Hindlimb muscle (tissue), 1 donor: ENCODE measurements around the gene AMN1. TPM values are rescaled to one million over a fixed set of nuclear protein-coding genes. Genes with fewer than 3 reads are reported as not detected.
"Not testable (repeated sequence)": the region's sequence is repeated elsewhere in the genome, so short reads cannot be mapped to it uniquely, and the experiment has no call there.

Experiments
- DNase-seq: peaks from one replicate; pipeline ENCODE4 v3.0.0-alpha.2; 2013
- polyA plus RNA-seq: library from polyadenylated mRNA; unstranded; fragments of 120-200 nt; gene quantifications from one replicate; pipeline ENCODE4 v1.2.1, GENCODE V29; 2013; ENCODE audit not compliant: insufficient read length

AMN1 gene
- polyA plus RNA-seq, 1 donor: 8.5 TPM

DNA sequence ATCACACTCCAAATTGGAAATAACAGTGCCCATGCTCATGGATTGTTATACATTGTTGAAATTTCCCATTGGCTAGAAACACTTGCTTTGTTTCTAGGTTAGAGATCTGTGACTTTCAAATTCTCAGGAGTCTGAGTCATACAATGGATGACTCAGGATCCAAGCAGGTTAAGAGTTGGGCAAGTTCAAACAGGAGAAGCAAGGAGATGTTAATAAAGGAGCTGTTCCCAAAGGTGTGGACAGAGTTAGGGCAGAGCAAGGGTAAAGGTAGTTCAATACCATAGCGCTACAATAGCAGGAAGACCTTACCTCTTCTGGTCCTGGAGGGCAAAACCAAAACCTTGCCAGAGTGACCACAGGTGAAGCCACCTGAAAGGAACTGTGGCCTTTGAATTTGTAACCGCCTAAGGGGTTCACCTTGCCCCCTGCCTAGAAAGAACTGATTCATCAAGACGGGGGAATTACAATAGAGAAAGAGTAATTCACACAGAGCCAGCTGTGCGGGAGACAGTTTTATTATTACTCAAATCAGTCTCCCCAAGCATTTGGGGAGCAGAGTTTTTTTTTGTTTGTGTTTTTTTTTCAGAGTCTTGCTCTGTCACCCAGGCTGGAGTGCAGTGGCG, 4.2 kb upstream of the AMN1 start:
- DNase-seq: no peak

DNA sequence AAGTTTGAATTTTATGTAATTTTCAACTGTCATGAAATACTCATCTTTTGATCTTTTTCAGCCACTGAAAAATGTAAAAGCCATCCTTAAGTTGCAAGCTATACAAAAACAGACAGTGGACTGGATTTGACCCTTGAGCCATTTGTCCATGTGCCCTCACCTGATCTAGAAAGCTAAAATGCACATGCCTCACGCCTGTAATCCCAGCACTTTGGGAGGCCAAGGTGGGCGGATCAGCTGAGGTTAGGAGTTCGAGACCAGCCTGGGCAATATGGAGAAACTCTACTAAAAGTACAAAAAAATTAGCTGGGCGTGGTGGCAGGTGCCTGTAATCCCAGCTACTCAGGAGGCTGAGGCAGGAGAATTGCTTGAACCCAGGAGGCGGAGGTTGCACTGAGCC, 2.4 kb upstream of the AMN1 start:
- not testable (repeated sequence) for DNase-seq

DNA sequence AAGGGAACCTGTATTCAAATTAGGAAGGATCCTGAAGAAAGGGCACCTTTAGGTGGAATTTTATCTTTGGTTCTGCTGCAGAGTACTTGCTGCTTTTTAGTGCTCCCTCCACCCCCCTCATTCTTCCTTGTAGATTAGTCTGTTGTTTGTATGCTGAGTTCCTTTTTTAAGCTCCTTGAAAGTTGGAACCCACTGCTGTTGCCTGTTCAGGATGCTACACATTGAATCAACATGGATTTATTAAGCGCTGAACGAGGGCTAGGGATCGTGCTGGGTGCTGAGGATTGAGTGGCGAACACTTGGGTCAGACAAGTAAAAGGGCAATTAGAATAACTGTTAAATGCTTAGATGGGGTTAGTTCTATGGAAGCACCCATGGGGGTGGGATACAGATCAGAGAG, 884 bp upstream of the AMN1 start:
- no peak for DNase-seq

DNA sequence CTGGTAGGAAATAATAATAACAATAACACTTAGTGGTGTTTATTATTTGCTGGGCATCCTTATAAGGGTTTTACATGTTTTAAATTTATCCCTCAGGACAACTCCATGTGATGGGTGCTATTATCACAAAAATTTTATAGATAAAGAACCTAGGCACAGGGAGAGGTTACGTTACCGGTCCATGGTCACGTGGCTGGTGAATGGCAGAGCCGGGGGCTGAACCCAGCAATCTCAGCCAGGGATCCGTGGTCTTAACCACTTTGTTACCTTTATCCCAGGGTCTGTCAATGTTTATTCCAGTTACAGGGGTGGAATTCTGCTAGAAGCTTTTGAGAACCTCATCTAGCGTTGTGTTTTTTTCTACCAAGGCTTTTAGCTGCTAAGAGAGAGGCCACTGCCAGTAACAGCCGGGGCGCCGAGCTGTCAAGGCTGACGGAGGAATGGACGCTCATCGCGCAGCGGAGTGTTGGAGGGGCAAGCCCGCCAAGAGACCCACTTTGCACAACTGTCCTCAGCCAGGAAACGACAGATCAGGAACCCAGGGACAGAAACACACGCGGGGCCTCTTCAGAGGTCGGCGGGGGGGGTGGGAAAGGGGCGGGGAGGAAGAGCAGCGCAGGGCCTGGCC, 418 bp downstream of the AMN1 start:
- no peak for DNase-seq

DNA sequence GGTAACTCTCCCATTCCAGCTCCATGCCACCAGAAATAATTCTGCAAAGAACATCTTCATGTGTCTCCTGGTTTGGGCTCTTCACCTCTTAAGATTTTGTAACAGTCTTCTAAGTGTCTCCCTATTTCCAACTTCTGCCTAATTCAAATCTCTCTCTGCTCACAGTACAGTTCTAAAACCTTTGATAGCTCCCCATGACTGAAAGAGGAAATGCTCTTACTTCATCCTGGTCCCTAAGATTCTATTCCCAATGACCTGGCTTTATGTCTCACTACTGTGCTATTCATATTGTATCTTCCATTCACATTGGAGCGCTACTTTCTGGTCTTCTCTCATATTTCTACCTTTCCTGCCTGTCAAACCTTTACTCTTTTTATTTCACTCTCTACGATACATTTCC, 1.6 kb downstream of the AMN1 start:
- DNase-seq: no peak

DNA sequence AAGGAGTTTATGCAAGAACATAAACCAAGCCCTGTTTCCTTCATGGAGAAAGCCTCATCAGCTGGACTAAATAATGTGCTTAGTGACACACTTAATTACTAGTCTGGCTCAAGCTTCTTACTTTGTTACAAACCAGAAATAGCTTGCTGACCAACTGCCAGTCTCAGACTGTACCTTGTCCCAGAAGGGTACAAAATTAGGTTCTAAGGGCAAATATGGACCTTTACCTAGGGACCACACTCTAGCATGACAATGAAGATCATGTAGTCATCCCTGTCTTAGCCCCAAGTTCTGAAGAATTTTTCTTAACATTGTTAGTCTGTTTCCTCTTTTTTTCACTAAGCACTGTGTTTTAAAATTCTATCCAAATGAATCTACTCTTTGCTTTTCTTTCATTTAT, 2.2 kb downstream of the AMN1 start:
- no peak for DNase-seq

DNA sequence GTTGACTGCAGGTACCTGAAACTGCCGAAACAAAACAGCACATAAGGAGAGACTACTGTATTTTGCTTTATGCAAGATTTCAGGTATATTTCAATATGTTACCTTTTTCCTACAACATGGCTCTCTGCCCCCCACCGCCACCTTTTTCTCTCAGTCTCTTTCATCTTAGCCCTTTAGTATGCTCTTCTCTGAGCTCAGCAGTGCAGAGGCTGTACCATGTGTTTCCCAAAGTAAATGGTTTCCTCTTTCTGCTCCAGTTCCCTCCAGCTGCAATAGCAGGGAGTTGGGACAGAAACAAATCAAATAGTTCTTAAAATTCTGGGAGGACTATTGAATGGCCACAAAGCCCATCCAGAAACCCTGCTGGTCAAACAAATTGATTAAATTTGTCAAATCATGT, 4.3 kb downstream of the AMN1 start:
- no peak for DNase-seq

DNA sequence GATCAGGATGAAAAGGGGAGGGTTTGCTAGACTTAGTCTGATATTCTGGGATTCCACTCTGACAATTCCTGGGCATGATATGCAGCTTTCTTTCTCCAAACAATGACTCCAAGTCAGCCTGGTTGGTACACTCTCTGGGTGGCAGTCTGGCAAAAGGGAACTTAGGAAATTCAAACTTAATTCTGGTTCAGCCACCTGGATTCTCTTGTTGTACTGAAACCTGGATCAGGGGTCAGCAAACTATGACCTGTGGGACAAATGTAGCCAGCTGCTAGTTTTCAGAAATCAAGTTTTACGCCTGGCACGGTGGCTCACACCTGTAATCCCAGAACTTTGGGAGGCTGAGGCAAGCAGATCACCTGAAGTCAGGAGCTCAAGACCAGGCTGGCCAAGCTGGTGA, 6.2 kb downstream of the AMN1 start:
- no peak for DNase-seq

DNA sequence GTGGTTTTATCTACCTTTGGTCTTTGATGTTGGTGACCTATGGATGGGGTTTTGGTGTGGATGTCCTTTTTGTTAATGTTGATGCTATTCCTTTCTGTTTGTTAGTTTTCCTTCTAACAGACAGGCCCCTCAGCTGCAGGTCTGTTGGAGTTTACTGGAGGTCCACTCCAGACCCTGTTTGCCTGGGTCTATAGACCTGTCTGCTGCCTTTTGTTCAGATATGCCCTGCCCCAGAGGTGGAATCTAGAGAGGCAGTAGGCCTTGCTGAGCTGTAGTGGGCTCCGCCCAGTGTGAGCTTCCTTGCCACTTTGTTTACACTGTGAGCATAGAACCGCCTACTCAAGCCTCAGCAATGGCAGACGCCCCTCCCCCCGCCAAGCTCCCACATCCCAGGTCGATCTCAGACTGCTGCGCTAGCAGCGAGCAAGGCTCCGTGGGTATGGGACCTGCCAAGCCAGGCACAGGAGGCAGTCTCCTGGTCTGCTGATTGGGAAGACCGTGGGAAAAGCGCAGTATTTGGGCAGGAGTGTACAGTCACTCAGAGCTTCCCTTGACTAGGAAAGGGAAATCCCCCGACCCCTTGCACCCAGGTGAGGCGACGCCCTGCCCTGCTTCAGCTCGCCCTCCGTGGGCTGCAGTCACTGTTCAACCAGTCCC, 10.2 kb downstream of the AMN1 start:
- DNase-seq: not testable (repeated sequence)

DNA sequence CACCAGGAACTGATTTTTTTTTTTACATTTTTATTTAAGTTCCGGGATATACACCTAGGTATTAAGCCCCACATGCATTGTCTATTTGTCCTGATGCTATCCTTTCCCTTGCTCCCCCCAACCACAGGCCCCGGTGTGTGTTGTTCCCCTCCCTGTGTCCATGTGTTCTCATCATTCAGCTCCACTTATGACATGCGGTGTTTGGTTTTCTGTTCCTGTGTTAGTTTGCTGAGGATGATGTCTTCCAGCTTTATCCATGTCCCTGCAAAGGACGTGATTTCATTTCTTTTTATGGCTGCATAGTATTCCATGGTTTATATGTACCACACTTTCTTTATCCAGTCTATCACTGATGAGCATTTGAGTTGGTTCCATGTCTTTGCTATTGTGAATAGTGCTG, 11.8 kb downstream of the AMN1 start:
- DNase-seq: not testable (repeated sequence)

DNA sequence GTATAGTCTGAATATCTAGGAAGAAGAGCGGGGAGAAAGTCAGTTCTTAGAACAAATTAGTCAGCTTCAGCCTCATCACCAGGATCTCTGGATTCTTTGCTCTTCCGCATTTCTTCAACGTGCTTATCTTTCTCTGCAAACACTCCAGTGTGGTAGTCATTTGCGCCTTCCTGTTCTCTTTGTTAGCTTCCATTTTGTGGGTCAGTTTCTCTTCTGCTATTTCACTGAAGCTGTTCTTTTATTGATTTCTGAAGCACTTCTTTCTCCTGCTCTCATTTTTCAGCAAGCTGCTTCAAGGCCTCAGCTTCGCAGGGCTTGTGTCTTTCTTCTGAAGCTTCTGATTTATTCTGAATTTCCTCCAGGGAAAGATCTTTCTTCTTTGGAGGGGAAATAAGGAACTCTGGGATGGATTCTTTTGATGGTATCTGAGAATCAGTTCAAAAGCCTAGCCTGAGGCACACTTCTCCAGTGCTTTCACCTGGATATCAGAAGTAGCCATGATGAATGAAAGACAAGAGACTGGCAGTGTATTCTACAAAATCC, 13.5 kb downstream of the AMN1 start:
- no peak for DNase-seq

DNA sequence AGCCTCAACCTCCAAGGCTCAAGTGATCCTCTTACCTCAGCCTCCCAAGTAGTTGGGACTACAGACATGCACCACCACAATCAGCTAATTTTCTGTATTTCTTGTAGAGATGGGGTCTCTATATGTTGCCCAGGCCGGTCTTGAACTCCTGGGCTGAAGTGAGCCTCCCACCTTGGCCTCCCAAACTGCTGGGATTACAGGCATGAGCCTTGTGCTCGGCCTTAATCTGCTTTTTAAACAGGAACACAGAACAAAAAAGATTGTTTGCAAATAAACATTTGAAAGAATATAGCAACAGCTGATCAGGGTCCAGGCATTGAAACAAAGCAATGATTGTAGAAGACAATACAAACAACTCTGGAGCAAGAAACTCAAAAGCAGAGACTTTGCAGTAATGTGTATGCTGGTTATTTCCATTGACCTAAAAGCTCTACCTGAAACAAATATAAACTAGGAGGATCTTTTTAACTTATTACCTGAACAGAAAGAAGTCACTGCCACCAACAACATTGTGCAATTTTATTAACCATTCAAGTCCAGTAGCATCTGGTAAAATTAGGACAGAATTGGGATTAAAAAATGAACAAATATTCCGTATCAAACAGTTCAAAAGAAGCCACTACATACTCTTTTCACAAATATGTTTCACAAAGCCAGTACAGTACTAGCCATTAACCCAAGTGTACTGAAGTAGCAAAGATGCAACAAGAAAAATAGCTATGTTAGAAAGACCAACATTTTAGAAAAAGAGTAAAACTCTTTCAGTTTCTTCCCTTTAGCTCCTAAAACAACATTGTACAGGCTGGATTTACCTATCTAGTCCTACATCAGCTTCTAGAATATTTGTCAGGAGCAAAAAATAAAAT, 14.2 kb downstream of the AMN1 start:
- no peak for DNase-seq

DNA sequence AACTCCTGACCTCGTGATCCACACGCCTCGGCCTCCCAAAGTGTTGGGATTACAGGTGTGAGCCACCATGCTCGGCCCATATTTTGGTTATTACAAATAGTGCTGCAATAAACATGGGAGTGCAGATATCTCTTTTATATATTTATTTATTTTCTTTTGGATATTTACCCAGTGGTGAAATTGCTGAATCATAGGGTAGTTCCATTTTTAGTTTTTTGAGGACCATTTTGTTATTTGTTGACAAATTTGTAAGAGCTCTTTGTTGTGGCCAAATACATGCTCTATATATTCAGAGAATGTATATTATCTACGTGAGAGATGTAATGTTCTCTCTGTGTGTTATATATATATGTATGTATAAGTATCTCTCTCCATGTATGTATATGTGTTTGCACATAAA, 15.9 kb downstream of the AMN1 start:
- no peak for DNase-seq

DNA sequence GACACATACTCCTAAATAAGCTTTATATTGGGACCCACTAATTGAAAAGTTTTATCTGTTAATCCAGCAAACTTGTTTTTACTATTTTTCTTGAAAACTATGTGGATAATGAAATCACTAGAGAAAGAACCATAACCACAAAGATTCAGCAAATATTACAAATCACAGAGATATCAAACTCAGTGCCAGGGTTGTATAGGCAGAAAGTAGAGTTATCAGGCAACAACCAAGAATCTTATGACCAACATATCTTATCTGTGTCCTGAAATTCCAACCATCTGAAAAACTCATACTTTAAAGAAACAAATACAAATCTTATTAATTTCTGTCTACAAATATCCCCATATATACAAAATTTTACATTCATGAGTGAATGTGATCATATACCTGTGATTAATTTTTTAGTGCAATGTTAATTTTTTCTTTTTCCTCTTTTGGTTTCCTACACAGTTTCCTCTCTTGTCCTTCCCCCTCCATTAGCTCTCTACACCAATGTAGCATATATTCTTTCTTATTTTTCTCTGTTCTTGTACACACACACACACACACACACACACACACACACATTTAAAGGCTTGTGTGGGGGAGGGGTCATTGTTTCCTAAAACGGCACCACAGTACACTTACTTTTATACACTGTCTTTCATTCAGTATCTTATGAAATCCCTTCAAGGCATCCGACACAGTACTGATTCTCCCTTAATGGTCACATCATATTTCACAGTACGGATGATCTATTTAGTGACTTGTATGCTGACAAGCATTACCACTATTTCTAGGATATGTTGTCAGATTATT, 18.6 kb downstream of the AMN1 start:
- DNase-seq: no peak

DNA sequence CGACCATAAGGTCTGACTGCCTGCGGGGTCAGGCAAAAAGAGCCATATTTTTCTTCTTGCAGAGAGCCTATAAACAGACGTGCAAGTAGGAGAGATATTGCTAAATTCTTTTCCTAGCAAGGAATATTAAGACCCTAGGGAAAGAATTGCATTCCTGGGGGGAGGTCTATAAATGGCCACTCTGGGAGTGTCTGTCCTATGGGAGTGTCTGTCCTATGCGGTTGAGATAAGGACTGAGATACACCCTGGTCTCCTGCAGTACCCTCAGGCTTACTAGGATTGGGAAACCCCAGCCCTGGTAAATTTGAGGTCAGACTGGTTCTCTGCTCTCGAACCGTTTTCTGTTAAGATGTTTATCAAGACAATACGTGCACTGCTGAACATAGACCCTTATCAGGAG, 20.7 kb downstream of the AMN1 start:
- not testable (repeated sequence) for DNase-seq

DNA sequence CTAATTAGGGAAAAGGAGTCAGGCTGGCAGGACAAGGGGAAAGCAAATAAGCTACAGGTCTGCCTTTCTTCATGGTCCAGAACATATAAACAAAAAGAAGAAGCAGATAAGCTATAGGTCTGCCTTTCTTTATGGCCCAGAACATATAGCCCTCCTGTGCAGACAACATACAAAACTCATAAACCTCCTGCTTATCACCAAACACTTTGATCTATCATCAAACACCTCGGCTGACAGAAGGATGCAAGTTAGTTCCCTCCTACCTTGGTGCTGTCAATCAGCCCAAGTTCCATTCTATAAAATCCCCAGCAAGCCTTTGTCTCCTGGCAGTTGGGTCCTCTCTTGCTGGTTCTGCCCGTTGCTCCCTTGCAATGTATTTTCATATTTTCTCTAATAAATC, 23.2 kb downstream of the AMN1 start:
- DNase-seq: no peak

DNA sequence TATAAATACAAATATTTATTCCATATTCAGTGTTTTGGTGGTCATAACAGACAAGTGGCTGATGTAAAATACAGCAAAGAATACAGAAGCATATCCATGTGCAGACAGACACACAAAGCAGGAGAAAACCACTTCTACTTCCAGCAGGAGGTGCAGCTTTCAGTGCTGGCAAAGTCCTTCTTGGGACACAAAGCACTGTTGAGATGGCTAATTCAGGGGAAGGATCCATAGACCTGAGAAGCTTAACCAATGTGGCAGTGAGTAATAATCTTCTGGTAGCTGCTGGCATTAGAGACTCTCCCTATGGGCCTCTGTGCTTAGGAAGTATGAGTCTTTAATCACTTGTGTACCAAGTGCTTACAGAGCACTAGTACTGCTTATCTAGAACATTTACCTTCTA, 26.8 kb downstream of the AMN1 start:
- DNase-seq: no peak

DNA sequence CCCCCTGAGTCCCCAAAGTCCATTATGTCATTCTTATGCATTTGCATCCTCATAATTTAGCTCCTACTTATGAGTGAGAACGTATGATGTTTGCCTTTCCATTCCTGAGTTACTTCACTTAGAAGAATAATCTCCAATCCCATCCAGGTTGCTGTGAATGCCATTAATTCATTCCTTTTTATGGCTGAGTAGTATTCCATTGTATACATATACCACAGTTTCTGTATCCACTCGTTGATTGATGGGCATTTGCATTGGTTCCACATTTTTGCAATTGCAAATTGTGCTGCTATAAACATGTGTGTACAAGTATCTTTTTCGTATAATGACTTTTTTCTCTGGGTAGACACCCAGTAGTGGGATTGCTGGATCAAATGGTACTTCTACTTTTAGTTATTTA, 38.9 kb downstream of the AMN1 start:
- not testable (repeated sequence) for DNase-seq

DNA sequence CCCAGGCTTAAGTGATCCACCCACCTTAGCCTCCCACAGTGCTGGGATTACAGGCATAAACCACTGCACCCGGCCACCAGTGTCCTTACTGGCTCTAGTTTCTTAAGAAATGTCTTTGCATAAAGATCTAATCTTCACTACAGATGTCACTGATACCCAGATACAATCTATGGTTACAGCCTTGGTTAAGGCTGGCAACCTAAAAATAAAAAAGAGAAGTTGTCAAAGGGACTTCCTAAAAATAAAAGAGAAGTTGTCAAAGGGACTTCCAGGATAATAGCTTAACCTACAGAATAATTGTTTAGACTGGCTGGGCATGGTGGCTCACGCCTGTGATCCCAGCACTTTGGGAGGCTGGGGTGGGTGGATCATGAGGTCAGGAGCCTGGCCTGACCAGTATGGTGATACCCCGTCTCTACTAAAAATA, 41.7 kb downstream of the AMN1 start:
- no peak for DNase-seq

DNA sequence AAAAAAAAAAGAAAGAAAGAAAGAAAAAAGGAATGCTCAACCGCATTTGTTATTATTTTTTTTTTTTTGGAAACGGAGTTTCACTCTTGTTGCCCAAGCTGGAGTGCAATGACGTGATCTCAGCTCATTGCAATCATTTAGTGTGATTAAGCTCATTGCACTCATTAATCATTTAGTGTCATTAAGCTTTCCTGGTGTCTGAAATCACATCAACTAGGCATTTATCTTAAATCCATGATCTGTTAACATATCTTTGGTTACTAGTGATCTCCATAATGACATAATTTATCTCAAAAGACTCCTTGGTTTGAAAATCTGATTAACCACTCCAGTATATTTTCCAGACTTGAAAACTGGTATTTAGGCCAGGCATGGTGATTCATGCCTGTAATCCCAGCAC, 43.0 kb downstream of the AMN1 start:
- DNase-seq: no peak

DNA sequence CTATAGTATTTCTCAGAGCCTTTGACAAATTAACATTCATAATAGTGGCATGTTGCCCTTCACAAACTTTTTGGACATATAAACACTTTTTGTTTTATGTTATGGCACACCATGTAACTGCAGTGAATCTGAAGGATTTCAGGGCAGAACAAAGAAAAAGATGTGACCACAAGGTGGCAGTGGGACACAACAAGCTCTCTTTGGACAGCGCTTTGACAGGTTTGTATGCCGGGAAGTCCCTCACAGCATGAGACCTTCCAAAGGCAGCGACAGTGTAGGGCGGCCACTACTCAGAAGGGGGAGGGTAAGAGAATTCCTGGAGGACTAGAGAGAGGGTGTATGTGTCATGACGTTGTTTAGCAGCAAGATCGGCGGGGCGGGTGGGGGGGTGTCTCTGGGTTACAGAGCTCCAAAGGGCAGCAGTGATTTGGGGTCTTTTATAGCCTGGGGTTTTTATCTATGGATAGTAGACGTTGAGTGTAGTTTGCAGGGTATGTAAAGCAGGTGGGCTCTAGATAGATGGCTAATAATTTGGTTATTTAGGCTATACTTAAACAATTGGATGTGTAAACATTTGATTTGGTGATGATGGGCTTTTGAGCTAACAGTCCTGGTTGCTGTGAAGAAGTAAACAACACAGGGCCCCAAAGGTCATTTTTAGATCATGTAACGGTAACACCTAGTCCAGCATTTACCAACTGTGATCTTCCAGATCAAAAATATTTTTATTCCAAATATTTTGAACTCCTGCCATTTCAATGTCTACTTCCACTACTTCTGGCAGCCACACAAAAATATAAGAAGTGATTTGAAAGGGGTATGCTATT, 46.5 kb downstream of the AMN1 start:
- DNase-seq: peak; percentile 35
